ENCODE data around the gene LYZL1. TPM values are rescaled to one million over a fixed set of nuclear protein-coding genes. Genes with fewer than 3 reads are reported as not detected.
"Not testable (repeated sequence)": the region's sequence is repeated elsewhere in the genome, so short reads cannot be mapped to it uniquely, and the experiment has no call there.

The LYZL1 gene
- polyA plus RNA-seq (ENCODE audit: insufficient read length in 4 of 4) = not detected

DNA sequence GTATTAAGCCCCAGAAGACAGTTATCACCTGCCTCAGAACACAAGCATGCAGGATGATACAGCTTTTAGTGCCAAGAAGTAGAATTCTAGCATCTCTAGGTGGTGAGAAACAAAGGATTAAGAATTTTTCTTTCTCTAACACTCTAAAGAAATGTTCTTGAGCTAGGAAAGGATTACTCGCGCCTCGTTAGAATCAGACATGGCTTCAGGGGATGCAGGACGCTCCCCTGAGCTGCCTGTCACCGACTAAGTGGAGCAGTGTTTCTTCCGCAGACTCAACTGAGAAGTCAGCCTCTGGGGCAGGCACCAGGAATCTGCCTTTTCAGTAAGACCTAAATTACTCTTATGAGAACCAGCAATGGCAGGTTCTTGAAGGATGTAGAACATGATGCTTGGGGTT, at the start of gene LYZL1:
Gene LYZL1, plus strand, starts transcription at position 165 of the 400 bp plus-strand sequence. CDS start 2,798 bp downstream, outside the sequence.
- not testable (repeated sequence) for DNase-seq (ENCODE audit: low read depth in 4 of 4, low spot score in 3 of 4)

DNA sequence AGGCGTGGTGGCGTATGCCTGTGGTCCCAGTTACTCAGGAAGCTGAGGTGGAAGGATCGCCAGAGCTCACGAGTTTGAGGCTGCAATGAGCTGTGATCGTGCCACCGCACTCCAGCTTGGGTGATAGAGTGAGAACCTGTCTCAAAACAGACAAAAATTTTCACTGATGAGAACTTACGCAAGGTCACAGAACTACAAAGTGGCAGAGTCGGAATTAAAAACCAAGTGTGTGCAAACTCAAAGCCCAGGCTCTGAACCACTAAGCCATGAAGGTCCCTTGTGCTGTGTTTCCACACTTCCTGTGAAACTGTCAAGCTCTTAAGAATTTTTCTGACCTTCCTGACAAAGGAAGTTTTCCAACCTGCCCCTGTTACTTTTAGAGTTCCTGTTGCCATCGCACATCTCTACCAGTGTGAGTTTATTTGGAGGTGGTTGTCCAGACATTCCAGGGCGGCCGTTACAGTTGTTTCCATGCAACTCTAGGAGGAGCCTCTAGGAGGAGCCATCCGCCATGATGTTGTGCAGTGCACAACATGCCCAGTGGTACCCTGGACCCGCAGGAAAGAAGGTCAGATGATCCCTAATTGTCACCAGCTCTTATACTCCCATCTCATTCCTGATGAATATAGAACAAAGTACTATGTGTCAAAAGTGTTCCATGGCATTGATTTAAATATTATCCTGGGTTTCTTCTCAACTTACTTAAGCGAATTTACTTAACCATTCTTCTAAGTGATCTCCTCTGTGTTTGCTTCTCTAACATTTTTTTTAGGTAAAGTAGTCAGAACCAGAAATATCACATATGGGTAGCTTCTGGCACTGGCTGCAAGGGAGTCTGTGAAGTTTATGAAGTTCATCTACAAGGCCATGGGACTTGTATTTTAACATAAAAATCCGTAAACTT, 49.0 kb upstream of the LYZL1 start:
- no peak for DNase-seq (ENCODE audit: low read depth in 4 of 4, low spot score in 3 of 4)

DNA sequence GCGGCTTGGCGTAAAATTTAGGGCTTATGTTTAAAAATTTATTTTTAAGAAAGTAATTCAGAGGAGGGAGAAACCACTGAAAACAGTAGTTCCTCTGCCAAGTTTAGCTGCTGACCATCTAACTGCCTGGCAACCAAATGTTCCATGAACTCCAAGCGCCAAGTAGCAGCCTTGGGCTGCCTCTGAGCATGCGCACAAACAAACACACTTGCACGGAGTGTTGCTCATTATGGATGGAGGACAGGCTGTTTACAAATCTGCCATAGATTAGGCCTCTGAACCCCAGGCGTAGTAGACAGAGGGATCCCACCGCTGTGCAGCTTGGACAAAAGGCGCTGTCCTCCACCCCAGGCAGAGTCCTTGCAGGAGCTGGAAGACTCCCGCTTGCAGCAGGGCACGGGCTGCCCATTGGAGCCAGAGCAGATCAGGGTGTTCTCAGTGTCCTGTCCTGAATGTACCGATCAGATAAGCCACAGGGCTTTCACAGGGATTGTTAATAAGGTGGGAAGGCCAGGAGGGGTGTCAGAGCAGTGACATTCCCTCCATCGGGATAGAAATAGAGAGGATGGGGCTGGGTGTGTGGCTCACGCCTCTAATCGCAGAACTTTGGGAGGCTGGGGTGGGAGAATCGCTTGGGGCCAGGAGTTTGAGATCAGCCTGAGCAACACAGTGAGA, 47.7 kb upstream of the LYZL1 start:
- DNase-seq (ENCODE audit: low read depth in 4 of 4, low spot score in 3 of 4) = no peak

DNA sequence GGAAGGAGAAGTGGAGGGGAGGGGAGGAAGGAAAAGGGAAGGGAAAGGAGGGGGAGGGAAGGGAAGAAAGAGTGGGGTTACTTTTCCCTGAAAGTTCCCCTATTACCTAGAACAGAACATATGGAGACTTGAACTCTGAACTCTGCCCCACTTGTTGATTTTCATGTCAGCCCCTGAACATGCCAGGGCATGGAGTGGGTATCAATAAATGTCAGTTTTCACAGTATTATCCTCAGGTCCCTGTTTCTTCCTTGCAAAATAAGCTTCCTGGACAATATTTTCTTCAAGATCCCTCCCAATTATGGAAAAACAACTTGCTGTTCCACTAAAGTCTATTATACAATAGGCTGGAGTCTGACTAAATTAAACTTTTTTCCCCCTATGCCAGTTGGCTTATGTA, 46.9 kb upstream of the LYZL1 start:
- no peak for DNase-seq (ENCODE audit: low read depth in 4 of 4, low spot score in 3 of 4)

DNA sequence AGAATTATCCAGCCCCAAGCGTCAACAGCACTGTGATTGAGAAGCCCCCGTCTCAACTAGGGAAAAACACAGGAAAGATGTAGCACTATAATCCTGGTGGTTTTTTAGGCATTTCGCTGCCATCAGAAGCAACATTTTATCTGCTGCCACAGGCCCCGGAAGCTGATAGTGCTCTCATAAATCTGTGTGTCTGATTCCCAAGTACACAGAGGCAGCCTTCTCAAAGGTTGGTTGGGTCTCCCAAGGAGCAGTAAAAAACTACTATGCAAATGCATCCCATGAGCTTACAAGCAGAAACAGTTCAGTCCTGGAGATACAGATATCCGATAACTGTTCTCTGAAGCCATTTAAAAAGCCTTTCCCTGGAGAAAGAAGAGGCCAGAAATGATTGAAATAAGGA, 45.8 kb upstream of the LYZL1 start:
- no peak for DNase-seq (ENCODE audit: low read depth in 4 of 4, low spot score in 3 of 4)

DNA sequence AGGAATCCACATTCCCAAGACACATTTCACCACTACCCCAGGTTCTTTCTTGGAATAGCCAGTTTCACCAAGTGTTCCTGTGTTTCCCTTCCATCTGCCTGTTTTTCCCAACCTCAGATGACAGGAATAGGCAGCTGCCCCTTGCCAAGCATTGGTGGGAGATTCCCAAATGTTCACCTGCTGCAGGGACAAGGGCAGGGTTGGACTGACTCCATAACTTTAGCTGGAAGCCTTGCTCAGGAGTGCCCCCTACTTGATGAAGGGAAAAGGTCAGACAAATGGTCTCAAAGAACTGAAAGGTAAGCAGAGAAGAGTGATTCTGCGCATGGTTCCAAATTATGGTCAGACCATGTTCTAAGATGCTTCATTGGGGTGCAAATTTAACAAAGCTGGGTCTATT, 45.1 kb upstream of the LYZL1 start:
- no peak for DNase-seq (ENCODE audit: low read depth in 4 of 4, low spot score in 3 of 4)

DNA sequence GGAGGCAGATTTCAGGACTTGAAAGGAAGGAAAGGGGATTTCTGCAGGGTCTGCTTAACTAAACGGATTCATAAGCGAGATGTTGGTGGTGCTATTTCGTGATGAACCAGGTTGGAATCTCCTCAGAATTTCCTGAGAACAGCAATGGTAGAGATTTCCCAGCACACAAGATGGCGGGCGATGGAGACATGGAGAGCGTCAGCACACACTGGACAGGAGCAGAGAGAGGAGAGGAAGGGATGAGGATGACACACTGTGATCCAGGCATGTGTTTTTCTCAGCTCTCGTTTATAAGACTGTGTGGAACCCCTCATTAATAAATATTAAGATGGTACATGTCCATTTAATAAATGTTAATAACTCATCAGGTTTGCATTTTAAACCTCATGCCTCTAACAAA, 43.9 kb upstream of the LYZL1 start:
- DNase-seq (ENCODE audit: low read depth in 4 of 4, low spot score in 3 of 4) = no peak

DNA sequence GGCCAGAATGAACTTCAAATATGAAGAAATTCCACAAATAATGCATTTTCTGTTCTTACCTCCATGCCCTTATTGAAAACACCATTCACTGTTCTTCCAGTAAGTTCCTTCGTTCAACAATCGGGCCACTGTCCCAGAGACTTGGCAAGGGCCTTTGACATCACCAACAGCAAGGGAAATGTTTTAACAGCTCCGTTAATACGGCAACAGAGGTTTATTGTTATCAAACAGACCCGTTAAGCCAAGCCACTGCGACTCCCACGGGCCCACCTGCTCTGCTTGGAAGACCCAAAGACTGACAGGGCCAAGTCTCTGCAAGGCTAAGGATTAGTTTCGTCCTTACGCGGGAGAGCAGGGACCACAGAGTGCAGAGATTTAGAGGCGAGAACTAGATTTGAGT, 43.4 kb upstream of the LYZL1 start:
- DNase-seq (ENCODE audit: low read depth in 4 of 4, low spot score in 3 of 4) = no peak

DNA sequence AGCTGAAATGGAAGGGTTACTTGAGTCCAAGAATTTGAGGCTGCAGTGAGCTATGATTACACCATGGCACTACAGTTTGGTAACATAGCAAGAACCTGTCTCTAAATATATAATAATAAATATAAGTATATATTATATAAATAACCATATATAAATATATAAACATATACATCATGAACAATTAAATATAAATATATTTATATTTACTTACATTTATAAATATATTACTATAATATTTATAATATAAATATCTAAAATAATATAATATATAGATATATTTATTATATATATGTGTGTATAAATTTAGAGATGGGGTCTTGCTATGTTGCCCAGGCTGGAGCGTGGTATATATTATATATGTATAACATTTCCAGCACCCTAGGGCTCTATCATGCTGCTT, 42.4 kb upstream of the LYZL1 start:
- DNase-seq (ENCODE audit: low read depth in 4 of 4, low spot score in 3 of 4) = no peak

DNA sequence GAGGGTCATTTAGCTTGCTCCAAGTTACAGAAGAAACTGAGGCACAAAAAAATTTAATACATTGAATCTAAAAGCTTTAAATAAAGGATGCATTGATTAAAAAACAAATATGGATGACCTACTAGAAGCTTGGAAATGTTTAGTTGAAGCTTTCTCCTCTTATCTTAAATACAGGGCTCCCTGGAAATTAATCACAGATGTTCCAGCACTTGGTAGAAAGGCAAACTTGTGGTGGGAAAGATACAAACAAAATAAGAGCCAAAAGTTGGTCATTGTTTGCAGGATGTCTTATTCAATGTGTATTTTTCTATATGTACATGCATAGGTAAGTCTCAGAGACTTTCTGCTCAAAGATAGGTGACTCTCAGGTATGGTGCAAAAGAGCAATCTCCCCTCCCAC, 40.7 kb upstream of the LYZL1 start:
- DNase-seq (ENCODE audit: low read depth in 4 of 4, low spot score in 3 of 4) = no peak

DNA sequence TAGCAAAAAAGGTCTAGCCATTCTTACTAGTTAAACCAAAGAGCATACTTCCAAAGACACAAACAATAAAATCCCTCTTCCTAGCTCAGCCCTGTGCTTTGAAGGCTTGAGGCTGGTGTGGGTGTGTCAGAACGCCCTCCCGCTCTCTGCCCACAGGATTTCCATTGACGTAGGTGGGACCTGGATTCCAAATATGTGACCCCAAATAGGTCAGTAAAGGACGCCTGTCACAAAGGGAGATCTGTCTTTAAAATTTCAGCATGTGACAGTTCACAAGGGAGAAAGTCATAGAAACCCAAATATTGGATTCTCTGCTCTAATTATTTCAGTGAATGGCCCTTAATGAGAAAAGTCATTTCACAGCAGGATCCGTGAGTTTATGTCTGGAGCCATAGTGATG, 39.9 kb upstream of the LYZL1 start:
- no peak for DNase-seq (ENCODE audit: low read depth in 4 of 4, low spot score in 3 of 4)

DNA sequence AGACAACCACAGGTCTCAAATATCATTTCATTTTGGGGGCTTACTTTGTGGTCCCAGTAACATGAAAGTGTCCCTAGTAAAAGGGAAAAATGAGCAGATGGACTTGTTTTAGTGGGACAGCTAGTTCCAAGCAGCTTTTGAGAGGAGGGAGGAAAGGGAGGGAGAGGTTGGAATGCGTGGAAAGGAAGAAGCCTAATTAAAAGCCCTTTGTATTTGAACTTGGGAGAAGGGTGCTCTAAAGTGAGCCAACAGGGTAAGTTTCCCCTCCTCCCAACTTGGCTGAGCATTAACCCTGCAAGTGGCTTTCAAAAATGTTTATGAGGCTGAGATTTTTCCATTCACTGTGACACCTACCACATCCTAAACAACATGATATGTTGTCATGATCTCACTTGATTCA, 38.8 kb upstream of the LYZL1 start:
- no peak for DNase-seq (ENCODE audit: low read depth in 4 of 4, low spot score in 3 of 4)

DNA sequence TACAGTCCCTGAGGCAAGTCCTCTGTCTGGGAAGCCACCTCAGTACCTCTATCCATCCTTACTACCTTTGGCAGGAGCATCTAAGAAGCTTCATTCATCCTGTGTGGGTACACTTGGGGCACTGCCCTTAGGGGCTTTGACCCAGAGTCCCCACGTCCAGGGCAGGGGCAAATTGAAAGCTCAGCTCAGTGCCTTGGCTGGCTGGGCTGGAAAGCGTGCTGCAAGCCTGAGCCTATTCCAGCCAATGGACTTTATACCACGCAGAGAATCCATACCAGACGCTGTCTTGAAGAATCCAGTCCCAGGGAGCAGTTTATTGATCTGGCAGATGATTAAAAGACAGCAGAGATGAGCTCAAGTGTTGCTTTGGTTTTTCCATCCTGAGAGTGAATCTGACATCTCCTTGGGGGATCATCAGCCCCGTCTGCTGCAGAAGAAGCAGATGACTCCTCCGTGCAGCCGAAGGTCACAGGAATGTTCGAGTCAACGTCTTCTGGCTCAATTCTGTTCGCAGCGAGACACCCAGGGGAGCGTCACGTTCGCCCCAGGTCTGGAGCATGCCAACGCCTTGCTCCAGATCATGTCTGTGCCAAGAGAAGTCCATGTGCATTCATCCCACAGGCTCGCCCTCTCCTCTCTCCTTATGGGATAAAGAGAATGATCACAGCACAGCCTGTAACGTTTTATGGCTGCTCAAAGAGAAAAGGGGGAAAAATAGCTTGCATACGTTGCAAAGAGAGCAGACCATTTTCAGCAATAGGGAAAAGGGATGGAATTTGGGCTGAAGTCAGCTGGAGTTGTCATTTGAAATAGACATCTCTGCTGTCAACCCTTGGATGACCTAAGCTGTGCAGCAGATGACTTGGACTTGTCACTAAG, 35.8 kb upstream of the LYZL1 start:
- DNase-seq (ENCODE audit: low read depth in 4 of 4, low spot score in 3 of 4) = no peak

DNA sequence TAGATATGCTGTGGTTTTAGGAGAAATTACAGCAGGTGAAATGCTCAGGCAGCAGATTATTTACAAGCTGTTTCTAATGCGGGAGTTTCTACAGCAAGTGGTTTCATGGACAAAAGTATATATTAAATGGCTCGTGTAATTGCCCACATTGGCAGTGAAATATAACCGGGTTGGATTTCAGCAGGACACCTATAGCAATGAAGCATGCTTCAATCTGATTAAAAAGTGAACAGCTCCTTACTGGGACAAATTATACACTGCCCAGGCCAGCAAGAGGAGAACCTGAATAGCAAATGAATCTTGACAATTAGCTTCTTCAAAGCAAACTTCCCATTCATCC, 35.2 kb upstream of the LYZL1 start:
- DNase-seq (ENCODE audit: low read depth in 4 of 4, low spot score in 3 of 4) = peak in 1 of 4 donors; percentile 46

DNA sequence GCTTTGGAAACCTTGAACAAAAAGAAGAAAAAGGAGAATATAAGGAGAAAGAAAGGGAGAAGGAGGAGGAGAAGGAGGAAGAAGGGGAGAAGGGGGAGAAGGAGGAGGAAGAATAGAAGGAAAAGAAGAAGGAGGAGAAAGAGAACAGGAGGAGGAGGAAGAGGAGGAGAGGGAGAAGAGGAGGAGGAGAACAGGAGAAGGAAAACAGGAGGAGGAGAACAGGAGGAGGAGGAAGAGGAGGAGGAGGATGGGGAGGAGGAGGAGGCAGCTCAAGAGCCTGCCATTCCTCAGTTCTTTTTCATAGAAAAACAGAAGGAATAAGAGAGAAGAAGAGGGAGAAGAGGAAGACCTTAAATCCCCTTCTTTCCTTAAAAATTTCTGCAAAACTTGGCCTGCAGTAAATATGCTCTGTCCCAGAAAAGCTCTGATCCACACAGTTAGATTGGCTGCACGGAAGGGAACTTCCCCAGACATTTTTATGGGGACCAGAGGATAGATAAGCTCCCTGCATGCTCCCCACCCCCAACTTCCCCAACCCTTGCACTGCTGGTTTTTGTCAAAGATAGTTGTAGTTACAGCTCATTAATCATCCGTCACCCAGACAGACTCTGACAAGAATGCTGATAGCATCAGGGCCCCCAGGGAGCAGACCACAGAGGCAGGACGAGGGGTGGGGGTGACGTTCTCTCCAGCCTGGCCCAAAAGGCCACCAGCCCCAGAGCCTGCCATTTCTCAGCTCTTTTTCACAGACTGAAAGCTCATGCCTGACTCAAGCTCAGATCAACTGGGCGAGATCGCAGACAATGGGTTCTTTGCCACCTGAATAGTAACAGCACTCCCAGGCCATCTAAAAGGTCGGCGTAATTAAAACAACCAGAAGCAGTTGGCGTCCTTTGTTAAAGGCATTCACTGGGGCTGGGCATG, 34.5 kb upstream of the LYZL1 start:
- DNase-seq (ENCODE audit: low read depth in 4 of 4, low spot score in 3 of 4) = peak in 2 of 4 donors; percentile 31 to 36

DNA sequence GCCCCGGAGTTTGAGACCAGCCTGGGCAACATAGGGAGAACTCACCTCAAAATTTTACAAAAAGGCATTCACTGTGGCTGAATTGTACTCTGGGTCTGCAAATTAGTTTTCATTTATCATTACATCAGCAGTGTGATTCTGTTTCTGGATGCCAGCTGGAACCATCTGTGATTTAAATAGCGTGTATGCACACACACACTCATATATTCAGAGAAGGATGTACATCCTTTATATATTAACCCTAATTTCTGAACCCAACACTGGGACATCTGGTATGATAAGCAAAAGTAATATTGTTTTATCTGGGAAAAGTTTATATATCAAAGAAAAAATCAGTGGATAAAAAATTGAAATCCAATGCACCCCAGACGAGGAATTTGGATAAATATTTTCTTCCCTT, 33.8 kb upstream of the LYZL1 start:
- DNase-seq (ENCODE audit: low read depth in 4 of 4, low spot score in 3 of 4) = no peak

DNA sequence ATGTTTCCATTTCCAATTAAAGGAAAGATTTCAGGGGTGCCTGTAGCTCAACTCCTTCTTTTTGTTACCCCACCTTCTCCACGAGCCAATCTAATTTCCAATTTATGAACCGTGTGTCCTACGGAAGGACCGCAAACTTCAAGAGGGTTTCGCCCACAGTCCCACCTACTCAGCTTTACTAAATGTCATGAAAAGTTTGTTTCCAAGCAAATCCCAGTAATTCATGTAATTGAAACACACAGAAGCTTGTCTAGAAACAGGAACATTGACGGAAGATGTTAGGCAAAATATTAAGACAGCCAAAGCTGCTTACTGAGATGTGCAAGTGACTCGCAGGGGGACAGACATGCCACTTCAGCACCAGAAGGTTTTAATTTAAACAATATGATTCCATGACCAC, 32.9 kb upstream of the LYZL1 start:
- DNase-seq (ENCODE audit: low read depth in 4 of 4, low spot score in 3 of 4) = no peak

DNA sequence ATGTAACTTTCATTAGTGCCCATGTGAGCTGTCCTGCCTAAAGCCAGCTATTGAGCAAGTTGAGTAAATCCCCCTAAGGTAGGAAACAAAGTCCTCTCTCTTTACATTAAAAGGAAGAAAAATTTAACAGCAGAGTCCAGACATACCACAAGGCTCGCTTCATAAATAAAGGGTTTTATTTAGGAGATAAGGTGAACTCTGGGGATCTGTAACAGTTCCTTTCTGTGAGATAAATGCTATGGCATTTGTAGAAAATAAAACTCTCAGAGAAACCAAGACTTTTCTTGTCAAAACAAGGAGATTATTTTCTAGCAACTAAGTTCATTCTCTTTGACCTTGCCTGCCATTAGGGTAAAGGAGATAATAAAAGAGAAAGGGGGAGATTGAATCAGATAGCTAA, 32.3 kb upstream of the LYZL1 start:
- no peak for DNase-seq (ENCODE audit: low read depth in 4 of 4, low spot score in 3 of 4)

DNA sequence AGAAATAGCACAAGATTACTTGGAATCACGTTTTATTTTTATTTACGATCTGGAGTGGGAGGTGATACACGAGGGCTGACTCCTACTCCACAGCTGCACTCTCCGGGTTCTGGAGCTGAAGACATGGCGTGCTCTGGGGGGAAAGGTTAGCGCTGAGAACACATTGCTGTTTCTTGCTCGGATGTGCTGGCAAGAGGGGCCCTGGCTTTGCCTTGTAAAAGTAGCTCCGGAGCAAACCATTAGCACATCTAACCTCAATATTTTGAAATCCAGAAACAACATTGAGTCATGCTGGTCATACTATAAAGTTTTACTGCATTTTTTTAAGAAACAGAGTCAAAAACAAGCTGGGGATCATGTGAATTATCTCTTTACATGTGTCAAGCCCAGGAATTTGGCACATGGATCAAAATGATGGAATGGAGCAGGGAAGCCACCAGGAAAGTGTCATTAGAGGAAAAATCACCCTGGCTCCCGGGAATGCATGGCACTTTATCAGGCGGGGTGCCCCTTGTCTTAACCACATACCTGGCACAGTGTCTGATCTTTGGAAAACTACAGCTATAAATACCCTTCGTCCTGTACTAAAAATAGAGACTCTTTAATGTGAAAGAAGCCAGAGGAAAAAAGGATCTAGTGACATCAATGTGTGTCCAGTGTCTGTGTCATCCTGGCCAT, 31.6 kb upstream of the LYZL1 start:
- peak in 1 of 4 donors; percentile 36 for DNase-seq (ENCODE audit: low read depth in 4 of 4, low spot score in 3 of 4)

DNA sequence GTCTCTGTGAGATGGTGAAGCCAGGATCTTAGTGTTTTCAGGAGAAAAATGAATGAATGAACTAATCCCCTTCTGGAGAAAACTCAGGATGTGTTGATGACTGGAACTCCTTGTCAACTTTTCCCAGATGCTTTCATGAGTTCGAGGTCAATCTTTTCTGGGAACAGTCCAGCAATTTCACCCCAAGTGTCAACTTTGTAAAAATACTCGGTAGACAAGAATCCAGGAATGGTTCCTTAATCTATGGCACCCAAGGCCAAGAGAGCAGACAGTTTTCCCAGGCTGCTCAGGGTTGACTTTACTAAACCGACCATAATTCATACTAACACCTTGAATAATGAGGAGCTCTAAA, 31.1 kb upstream of the LYZL1 start:
- no peak for DNase-seq (ENCODE audit: low read depth in 4 of 4, low spot score in 3 of 4)

Measured in left renal pelvis (tissue), 4 donors.